ENCODE measurements around the gene ZNRF1. TPM values are rescaled to one million over a fixed set of nuclear protein-coding genes. Genes with fewer than 3 reads are reported as not detected.

Gene ZNRF1
- total and polyA plus RNA-seq, 2 of the 4 experiments (the other 2 are of a cell fraction): 8.2 to 20.7 TPM

DNA sequence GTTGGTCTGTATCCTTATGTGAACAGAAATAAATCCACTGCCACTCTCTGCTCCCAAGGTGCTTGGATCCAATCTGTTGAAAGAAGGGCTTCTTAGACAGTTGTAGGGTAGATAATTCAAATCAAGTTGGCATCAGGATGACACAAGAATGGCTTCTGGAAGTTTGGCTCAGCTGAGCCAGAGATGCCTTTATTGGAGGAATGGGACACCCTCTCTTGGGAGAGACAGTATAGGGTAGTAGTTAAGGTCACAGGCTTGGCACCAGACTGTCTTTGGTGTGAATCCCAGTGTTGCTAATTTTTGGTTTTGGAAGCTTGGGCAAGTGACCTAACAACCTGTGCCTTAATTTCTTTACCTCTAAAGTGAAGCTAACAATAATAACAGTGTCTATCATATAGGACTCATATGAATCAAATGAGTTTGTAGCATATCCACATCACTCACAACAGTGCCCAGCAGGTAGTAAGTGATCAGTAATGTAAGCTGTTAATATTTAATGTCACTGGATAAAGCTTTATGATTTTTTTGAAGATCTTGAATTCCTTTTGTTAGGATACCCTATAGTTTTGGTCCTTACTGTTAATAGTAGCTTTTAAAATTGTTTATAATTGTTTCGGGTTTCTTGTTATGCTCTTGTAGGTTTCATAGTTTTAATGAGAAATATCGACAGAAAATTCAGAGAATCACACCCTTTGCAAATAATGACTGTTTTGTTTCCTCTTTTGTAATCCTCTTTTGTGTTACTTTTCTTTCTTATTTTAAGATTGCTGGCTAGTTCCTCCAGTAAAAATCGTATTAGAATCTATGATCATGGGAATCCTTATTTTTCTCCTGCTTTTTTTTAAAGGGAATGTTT lies 19.1 kb downstream of the ZNRF1 start:
- DNase-seq: no peak
- Histone ChIP-seq H4K91ac (ENCODE audit: insufficient read depth, low read depth, low read length) (no peak overlapping the region), H2AK9ac (replicated peaks; ENCODE audit: low read depth, low read length, poor library complexity) (no peak overlapping the region), H3K4me3 (ENCODE audit: insufficient read depth, low read depth, low read length) (no peak overlapping the region), H4K5ac (ENCODE audit: low read depth, low read length) (no peak overlapping the region), H3K14ac (replicated peaks; ENCODE audit: low read depth, low read length) (no peak overlapping the region; the same call in 1 of the 2 replicates), H3K36me3 (ENCODE audit: control insufficient read depth, insufficient read depth, low read length) (no peaks in the 10 kb centered on the region), H4K8ac (ENCODE audit: low read depth in 2 of 2, low read length in 2 of 2) (no peak overlapping the region), H2AFZ (replicated peaks; ENCODE audit: low read length, poor library complexity) (no peak overlapping the region), H2BK120ac (ENCODE audit: low read depth, low read length) (no peak overlapping the region), H3K56ac (ENCODE audit: extremely low read depth, insufficient read depth, low read length) (no peak overlapping the region), H2AK5ac (ENCODE audit: low read depth, low read length) (0 out of 2 replicates have a peak overlapping the region, but pooled peaks have one; percentile 5), H3K4me1 (ENCODE audit: control insufficient read depth, insufficient read depth, low read length) (peaks cover 7% of the 10 kb centered on the region), H3K9ac (ENCODE audit: low read depth, low read length) (no peak overlapping the region), H3K79me1 (ENCODE audit: low read depth in 1 of 2, low read length in 2 of 2) (peaks cover 17 to 54% of the 10 kb centered on the region in 2 experiments), H3K4ac (ENCODE audit: low read depth, low read length) (0 out of 2 replicates have a peak overlapping the region, but pooled peaks have one; percentile 8), H3K9me1 (ENCODE audit: insufficient read depth, low read length) (no peaks in the 10 kb centered on the region; the same call in 1 of the 2 replicates), H3K27ac (ENCODE audit: insufficient read depth, low read length) (no peak overlapping the region), H3K23ac (ENCODE audit: low read depth, low read length) (no peak overlapping the region; the same call in 1 of the 2 replicates), H3K4me2 (ENCODE audit: low read depth, low read length) (no peak overlapping the region), H2BK15ac (ENCODE audit: low read depth, low read length) (no peak overlapping the region), H3K9me3 (ENCODE audit: control insufficient read depth, insufficient read depth, low read length) (peaks cover 4% of the 10 kb centered on the region), H3K27me3 (ENCODE audit: control insufficient read depth, insufficient read depth, low read length) (no peaks in the 10 kb centered on the region), H4K20me1 (ENCODE audit: insufficient read depth, low read length) (peaks cover 4% of the 10 kb centered on the region; the same call in 1 of the 2 replicates), H2BK20ac (ENCODE audit: low read depth, low read length) (no peak overlapping the region), H3K18ac (ENCODE audit: low read depth, low read length) (no peak overlapping the region; the same call in 1 of the 2 replicates), H2BK5ac (ENCODE audit: low read depth, low read length, poor library complexity, severe bottlenecking) (no peak overlapping the region)
- in situ Hi-C loops (cut with MboI; ENCODE audit: low sequenced_read_pairs) (no loop called here), intact Hi-C loops (cut with micrococcal nuclease) (no loop called here), dilution Hi-C loops (cut with HindIII; ENCODE audit: low sequenced_read_pairs, unreplicated experiment) (no loop called here)
- POLR2A ChIA-PET (ENCODE audit: unreplicated experiment): no interaction called here
- ATAC-seq (ENCODE audit: low read depth): no peak
- BruUV-seq (replicated peaks): no TSS peak
- no peak for TF ChIP-seq SMC3 (IDR thresholded peaks at IDR 0.05; ENCODE audit: low read depth, low read length)
- TF ChIP-seq, protein P1, sequence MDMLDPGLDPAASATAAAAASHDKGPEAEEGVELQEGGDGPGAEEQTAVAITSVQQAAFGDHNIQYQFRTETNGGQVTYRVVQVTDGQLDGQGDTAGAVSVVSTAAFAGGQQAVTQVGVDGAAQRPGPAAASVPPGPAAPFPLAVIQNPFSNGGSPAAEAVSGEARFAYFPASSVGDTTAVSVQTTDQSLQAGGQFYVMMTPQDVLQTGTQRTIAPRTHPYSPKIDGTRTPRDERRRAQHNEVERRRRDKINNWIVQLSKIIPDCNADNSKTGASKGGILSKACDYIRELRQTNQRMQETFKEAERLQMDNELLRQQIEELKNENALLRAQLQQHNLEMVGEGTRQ (IDR thresholded peaks at IDR 0.05; ENCODE audit: low read depth, low read length): no peak
- no peak for TF ChIP-seq RAD21 (IDR thresholded peaks at IDR 0.05; ENCODE audit: low read length)
- no peak for TF ChIP-seq CHD1 (IDR thresholded peaks at IDR 0.05; ENCODE audit: low read depth, low read length)
- no peak for TF ChIP-seq MAZ (IDR thresholded peaks at IDR 0.05; ENCODE audit: borderline replicate concordance, low read depth, low read length)
- TF ChIP-seq MXI1 (IDR thresholded peaks at IDR 0.05; ENCODE audit: borderline replicate concordance, low read depth, low read length): no peak
- TF ChIP-seq FOS (IDR thresholded peaks at IDR 0.05; ENCODE audit: low read depth, low read length): no peak
- no peak for TF ChIP-seq RCOR1 (IDR thresholded peaks at IDR 0.05; ENCODE audit: insufficient replicate concordance, low read length)
- no peak for TF ChIP-seq NFE2L2 (IDR thresholded peaks at IDR 0.05; ENCODE audit: low read depth, low read length)
- no CpG with 5 or more reads among the region's 3 CpGs for WGBS, 2 experiments (ENCODE audit: extremely low coverage in 2 of 2, insufficient read length in 1 of 2)
- CTCF ChIA-PET: interaction anchor here (1.8 kb wide), 1 partner anchor 19 kb away, joined by 6 read pairs; the partner anchor contains the start of gene ZNRF1
